Right lobe of liver (tissue), 6 donors: ENCODE results near the gene DNMT3A. TPM values are rescaled to one million over a fixed set of nuclear protein-coding genes. Genes with fewer than 3 reads are reported as not detected.

ENCODE experiments used
- ATAC-seq, 4 donors: fragments of 200-7000 bp; cut with Tn5 transposase; one replicate each; pipeline ENCODE4 v1.9.1; 2020; ENCODE audit warnings: mild to moderate bottlenecking in 4 of 4, moderate library complexity in 4 of 4
- DNase-seq, 3 donors: peaks; one replicate each; pipeline ENCODE4 v3.0.0-alpha.2; 2020
- H3K27ac ChIP-seq, 3 donors: fragments of 200-600 bp; one replicate each; pipeline ENCODE4 v1.8.0; 2022
- H3K27me3 ChIP-seq, 2 donors: fragments of 200-600 bp; one replicate each; pipeline ENCODE4 v1.8.0; 2022
- H3K36me3 ChIP-seq, 4 donors: fragments of 200-600 bp; sonication (generic) in 1 of 4; one replicate each; pipeline versions ENCODE4 v1.5.1 to v1.8.0; 2017 to 2022; ENCODE audit warnings: control low read depth in 1 of 4
- H3K4me1 ChIP-seq, 4 donors: fragments of 200-600 bp; sonication (generic) in 1 of 4; one replicate each; pipeline versions ENCODE4 v1.5.1 to v1.8.0; 2017 to 2022; ENCODE audit warnings: control low read depth in 1 of 4
- H3K4me3 ChIP-seq, 3 donors: fragments of 200-600 bp; one replicate each; pipeline ENCODE4 v1.8.0; 2022
- H3K9me3 ChIP-seq, 4 donors: fragments of 200-600 bp; sonication (generic) in 1 of 4; one replicate each; pipeline versions ENCODE4 v1.5.1 to v1.8.0; 2017 to 2022; ENCODE audit warnings: control low read depth in 1 of 4
- POLR2A ChIP-seq: fragments of 450-650 bp; IDR thresholded peaks from one replicate; pipeline ENCODE4 v1.6.1; 2017; ENCODE audit warnings: antibody characterized with exemption, mild to moderate bottlenecking
- WGBS: methylation state at CpG from one replicate; pipeline ENCODE4 v1.1.6; 2018; ENCODE audit warnings: low coverage, low lambda C conversion rate; ENCODE audit not compliant: insufficient coverage; ENCODE audit errors: missing lambda C conversion rate; 5-methylcytosine and 5-hydroxymethylcytosine counted together
- intact Hi-C, 2 donors: fragments of 100-400 bp; cut with DNase I; formaldehyde crosslinking; loops; one replicate each; pipeline versions ENCODE4 v1.11.2 to v1.14.1; 2022
- total RNA-seq, 6 experiments: library from RNA; depleted of rRNA in 2 of 6; stranded (reverse); fragments of >200 nt in 2 of 6; fragmentation: NEBNext Ultra II Directional in 3 of 6; extraction: Animal tissue kit (Norgen Biotek cat#: 25700) in 3 of 6; gene quantifications; one replicate each; pipeline versions ENCODE4 v1.1.0 to v1.2.4, GENCODE V29; 2016 to 2023
- TF ChIP-seq, protein P1 (sequence below), 4 donors: fragments of 200-600 bp in 3 of 4; fragments of 450-650 bp in 1 of 4; IDR thresholded peaks; one replicate each; pipeline versions ENCODE4 v1.5.1 to v1.8.0; 2016 to 2022; ENCODE audit warnings: antibody characterized with exemption in 4 of 4, mild to moderate bottlenecking in 2 of 4
- donor health status: DM: no; HTN: yes; CAD: no.
- donor health status: DM: no; HTN: no; CAD: no.
- donor health status: DM: no; HTN: no; CAD: no.
- donor health status: DM: no; HTN: yes; CAD: no.
- donor health status: DM: no; HTN: yes; CAD: no.

DNMT3A gene
- total RNA-seq, 6 experiments from 2014 or later: 4.9 to 13.3 (median 9.3) TPM

DNA sequence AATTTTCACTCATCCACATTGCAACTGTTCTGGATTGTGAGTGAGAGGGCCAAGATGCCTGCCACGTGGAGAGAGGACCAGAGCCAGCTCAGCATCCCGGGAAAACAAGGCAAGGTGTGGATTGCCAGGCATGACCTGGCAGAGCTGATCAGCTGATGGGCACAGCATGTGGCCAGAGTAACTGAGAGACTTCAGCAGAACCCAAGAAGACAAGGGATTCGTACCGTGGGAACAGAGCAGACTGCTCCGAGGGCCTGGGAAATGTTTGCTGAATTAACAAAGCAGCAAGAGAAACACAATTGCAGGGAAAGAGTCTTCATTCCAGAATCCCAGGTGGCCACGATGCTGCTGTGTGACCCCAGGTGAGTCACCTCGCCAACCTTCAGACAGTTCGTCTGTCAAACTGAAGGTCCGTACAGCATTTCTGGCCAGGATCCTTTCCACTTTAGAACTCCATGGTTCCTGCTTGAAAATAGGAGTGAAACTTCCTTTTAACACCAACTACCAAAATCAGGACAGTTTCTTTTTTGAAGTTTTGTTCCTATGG is 147.1 kb downstream of the DNMT3A start:
- no peak overlapping the region for H3K4me3 ChIP-seq
- no peaks in the 10 kb centered on the region for H3K4me1 ChIP-seq
- 53% methylated on average over 6 of the region's 9 CpGs for WGBS
- TF ChIP-seq, protein P1, sequence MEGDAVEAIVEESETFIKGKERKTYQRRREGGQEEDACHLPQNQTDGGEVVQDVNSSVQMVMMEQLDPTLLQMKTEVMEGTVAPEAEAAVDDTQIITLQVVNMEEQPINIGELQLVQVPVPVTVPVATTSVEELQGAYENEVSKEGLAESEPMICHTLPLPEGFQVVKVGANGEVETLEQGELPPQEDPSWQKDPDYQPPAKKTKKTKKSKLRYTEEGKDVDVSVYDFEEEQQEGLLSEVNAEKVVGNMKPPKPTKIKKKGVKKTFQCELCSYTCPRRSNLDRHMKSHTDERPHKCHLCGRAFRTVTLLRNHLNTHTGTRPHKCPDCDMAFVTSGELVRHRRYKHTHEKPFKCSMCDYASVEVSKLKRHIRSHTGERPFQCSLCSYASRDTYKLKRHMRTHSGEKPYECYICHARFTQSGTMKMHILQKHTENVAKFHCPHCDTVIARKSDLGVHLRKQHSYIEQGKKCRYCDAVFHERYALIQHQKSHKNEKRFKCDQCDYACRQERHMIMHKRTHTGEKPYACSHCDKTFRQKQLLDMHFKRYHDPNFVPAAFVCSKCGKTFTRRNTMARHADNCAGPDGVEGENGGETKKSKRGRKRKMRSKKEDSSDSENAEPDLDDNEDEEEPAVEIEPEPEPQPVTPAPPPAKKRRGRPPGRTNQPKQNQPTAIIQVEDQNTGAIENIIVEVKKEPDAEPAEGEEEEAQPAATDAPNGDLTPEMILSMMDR (IDR thresholded peaks at IDR 0.05): no peak
- no peak for TF ChIP-seq POLR2A
- intact Hi-C loops: no loop called here
- ATAC-seq (no peak), DNase-seq (no peak)
- H3K9me3 ChIP-seq: no peaks in the 10 kb centered on the region
- no peak overlapping the region for H3K27ac ChIP-seq
- no peaks in the 10 kb centered on the region for H3K36me3 ChIP-seq
- H3K27me3 ChIP-seq: no peaks in the 10 kb centered on the region

DNA sequence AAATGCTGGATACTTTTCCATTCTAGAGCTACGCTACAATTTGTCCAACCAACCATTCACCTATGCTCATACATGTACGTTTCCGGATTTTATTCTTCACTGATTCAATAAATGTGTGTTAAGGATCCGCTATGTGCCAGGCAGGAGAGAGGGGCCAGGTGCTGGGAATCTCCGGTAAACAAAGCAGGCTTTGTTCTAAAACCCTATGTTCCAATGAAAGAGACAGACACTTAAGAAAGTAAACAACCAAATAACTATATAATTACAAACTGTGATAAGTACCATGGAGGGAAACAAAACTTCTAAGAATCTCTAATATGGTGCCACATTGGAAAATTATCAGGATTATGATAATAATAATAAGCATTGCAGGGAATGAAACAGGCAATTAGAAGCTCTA is 151.2 kb downstream of the DNMT3A start:
- WGBS: 81% methylated on average over 5 of the region's 5 CpGs
- no peaks in the 10 kb centered on the region for H3K27me3 ChIP-seq
- H3K4me3 ChIP-seq: no peak overlapping the region
- TF ChIP-seq, protein P1 (IDR thresholded peaks at IDR 0.05): no peak
- TF ChIP-seq POLR2A: no peak
- H3K9me3 ChIP-seq: no peaks in the 10 kb centered on the region
- no peaks in the 10 kb centered on the region for H3K4me1 ChIP-seq
- H3K27ac ChIP-seq: no peak overlapping the region
- ATAC-seq: no peak
- intact Hi-C loops: no loop called here
- H3K36me3 ChIP-seq: no peaks in the 10 kb centered on the region
- no peak for DNase-seq

DNA sequence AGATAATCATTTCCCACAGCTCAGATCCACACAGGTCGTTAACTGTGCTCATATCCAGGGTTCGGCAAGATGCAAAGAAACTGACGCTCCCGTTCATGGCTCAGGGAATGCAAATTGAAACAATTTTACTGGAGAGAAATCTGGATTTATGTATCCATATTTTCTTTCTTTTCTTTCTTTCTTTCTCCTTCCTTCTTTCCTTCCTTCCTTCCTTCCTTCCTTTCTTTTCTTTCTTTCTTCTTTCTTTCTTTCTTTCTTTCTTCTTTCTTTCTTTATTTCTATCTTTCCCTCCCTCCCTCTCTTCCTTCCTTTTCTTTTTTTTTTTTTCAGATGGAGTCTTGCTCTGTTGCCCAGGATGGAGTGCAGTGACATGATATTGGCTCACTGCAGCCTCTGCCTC is 153.3 kb downstream of the DNMT3A start:
- H3K4me1 ChIP-seq: no peaks in the 10 kb centered on the region
- no peaks in the 10 kb centered on the region for H3K9me3 ChIP-seq
- H3K4me3 ChIP-seq: no peak overlapping the region
- intact Hi-C loops: no loop called here
- DNase-seq (no peak), ATAC-seq (no peak)
- H3K27me3 ChIP-seq: no peaks in the 10 kb centered on the region
- H3K27ac ChIP-seq: no peak overlapping the region
- H3K36me3 ChIP-seq: no peaks in the 10 kb centered on the region
- WGBS: 78% methylated on average over 4 of the region's 4 CpGs
- no peak for TF ChIP-seq POLR2A
- TF ChIP-seq, protein P1 (IDR thresholded peaks at IDR 0.05): no peak

DNA sequence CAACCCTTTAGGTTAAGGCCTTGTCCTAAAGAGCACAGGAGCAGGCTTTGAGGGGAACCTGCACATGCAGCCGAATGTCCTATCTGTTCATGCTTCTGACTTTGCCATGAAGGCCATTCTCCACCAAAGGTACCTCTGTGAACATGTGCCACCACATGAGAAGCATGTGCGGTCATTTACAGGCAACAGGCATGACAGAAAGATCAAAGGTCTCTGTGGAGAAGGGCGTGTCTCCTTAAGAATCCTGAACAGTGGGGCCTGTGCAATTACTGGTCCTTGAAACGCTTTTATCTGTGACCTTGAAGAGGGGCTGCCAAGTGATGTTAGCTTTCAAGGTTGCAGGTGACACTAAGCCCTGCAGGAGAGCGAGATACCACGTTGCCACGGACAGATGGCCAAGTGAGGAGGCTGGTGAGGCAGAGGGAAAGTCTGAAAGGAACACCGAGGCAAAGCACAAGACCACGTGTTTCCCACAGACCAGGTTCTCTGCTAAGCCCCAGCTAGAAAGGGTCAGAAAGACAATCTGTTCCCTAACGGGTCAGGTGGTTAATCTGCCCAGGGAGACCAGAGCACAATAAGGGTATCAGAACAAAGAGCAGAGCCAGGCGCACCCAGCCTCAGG is 153.9 kb downstream of the DNMT3A start:
- WGBS: 56% methylated on average over 9 of the region's 11 CpGs
- no peak for TF ChIP-seq POLR2A
- TF ChIP-seq, protein P1 (IDR thresholded peaks at IDR 0.05): no peak
- Histone ChIP-seq H3K4me1 (no peaks in the 10 kb centered on the region), H3K9me3 (no peaks in the 10 kb centered on the region), H3K27ac (no peak overlapping the region), H3K27me3 (no peaks in the 10 kb centered on the region), H3K4me3 (no peak overlapping the region), H3K36me3 (no peaks in the 10 kb centered on the region)
- no peak for DNase-seq
- ATAC-seq: no peak
- intact Hi-C loops: no loop called here
